KMS-11 (cell line): Measurements from ENCODE around the gene DECR2.

Source experiments
- H2AFZ ChIP-seq: fragments of 200-600 bp; sonication (generic); 2 replicates; pipeline ENCODE4 v1.6.1; 2016; ENCODE audit warnings: antibody characterized with exemption, mixed run types, low read depth
- H3K27ac ChIP-seq: fragments of 200-600 bp; sonication (generic); 2 replicates; pipeline ENCODE4 v1.6.1; 2016; ENCODE audit warnings: mild to moderate bottlenecking, mixed run types
- H3K27me3 ChIP-seq: fragments of 200-600 bp; sonication (generic); 2 replicates; pipeline ENCODE4 v1.6.1; 2017; ENCODE audit warnings: mild to moderate bottlenecking, low read depth, mixed run types, moderate library complexity; ENCODE audit not compliant: insufficient read depth
- H3K36me3 ChIP-seq: fragments of 200-600 bp; sonication (generic); 2 replicates; pipeline ENCODE4 v1.6.1; 2017; ENCODE audit warnings: mild to moderate bottlenecking, mixed run types; ENCODE audit not compliant: insufficient read depth
- H3K4me1 ChIP-seq: fragments of 200-600 bp; sonication (generic); 2 replicates; pipeline ENCODE4 v1.6.1; 2016; ENCODE audit warnings: mild to moderate bottlenecking, low read depth, mixed run types; ENCODE audit not compliant: poor library complexity, severe bottlenecking
- H3K4me2 ChIP-seq: fragments of 200-600 bp; sonication (generic); 2 replicates; pipeline ENCODE4 v1.7.0; 2016; ENCODE audit warnings: mild to moderate bottlenecking, mixed run types
- H3K4me3 ChIP-seq: fragments of 200-600 bp; sonication (generic); IDR thresholded peaks from 2 replicates; pipeline ENCODE4 v1.6.1; 2017; ENCODE audit warnings: low read depth, low read length, mixed read lengths; ENCODE audit not compliant: insufficient read depth
- H3K79me2 ChIP-seq: fragments of 200-600 bp; sonication (generic); 2 replicates; pipeline ENCODE4 v1.6.1; 2016; ENCODE audit warnings: low read depth, mixed run types; ENCODE audit not compliant: insufficient read depth
- H3K9ac ChIP-seq: fragments of 200-600 bp; sonication (generic); 2 replicates; pipeline ENCODE4 v1.6.1; 2016; ENCODE audit warnings: mild to moderate bottlenecking, mixed run types
- H4K20me1 ChIP-seq: fragments of 200-600 bp; sonication (generic); 2 replicates; pipeline ENCODE4 v1.6.1; 2016; ENCODE audit warnings: mild to moderate bottlenecking, mixed run types; ENCODE audit not compliant: insufficient read depth
- CTCF ChIP-seq: fragments of 200-600 bp; sonication (generic); conservative IDR thresholded peaks from 2 replicates; pipeline ENCODE4 v1.6.1; 2017; ENCODE audit warnings: low read depth, mild to moderate bottlenecking, antibody characterized with exemption, low read length, moderate library complexity, mixed read lengths

Gene DECR2, protein sequence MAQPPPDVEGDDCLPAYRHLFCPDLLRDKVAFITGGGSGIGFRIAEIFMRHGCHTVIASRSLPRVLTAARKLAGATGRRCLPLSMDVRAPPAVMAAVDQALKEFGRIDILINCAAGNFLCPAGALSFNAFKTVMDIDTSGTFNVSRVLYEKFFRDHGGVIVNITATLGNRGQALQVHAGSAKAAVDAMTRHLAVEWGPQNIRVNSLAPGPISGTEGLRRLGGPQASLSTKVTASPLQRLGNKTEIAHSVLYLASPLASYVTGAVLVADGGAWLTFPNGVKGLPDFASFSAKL

GRCh38 chr16:401468-402348 is at the start of gene DECR2:
Gene DECR2 (plus strand): TSS chr16:401885. CDS start chr16:401964, 79 bp downstream.
- peak; percentile 70 for TF ChIP-seq CTCF
- H3K9ac ChIP-seq: peak within 1 kb of the TSS; percentile 90
- H2AFZ ChIP-seq: peak within 1 kb of the TSS; percentile 93
- H4K20me1 ChIP-seq: no peaks in the 10 kb centered on the region
- H3K4me1 ChIP-seq: peaks cover 18% of the 10 kb centered on the region
- H3K27me3 ChIP-seq: peaks cover 1% of the 10 kb centered on the region
- H3K27ac ChIP-seq: peak within 1 kb of the TSS; percentile 81
- H3K4me3 ChIP-seq: no peak within 1 kb of the TSS
- H3K36me3 ChIP-seq: no peaks in the 10 kb centered on the region
- no peaks in the 10 kb centered on the region for H3K79me2 ChIP-seq
- peak within 1 kb of the TSS; percentile 64 for H3K4me2 ChIP-seq

GRCh38 chr16:352547-353403 is 48.9 kb upstream of the DECR2 start, which contains the start of gene AXIN1:
Gene AXIN1 (minus strand): TSS chr16:352723. CDS start chr16:347025, 5,698 bp downstream.
- peaks cover 31% of the 10 kb centered on the region; the same call in 1 of the 2 replicates for H3K79me2 ChIP-seq
- H3K36me3 ChIP-seq: no peaks in the 10 kb centered on the region
- H3K4me3 ChIP-seq: no peak within 1 kb of the TSS
- H4K20me1 ChIP-seq: no peaks in the 10 kb centered on the region
- H3K9ac ChIP-seq: peak within 1 kb of the TSS; percentile 68
- peak within 1 kb of the TSS; percentile 87 for H2AFZ ChIP-seq
- no peaks in the 10 kb centered on the region for H3K27me3 ChIP-seq
- H3K4me1 ChIP-seq: peaks cover 21% of the 10 kb centered on the region
- peak within 1 kb of the TSS; percentile 90 for H3K4me2 ChIP-seq
- no peak within 1 kb of the TSS; the same call in 1 of the 2 replicates for H3K27ac ChIP-seq
- no peak; the same call in 1 of the 2 replicates for TF ChIP-seq CTCF

- H4K20me1 ChIP-seq: no peaks in the 10 kb centered on the region
- peak overlapping the region; percentile 87 for H2AFZ ChIP-seq
Observed at GRCh38 chr16:353404-354290, 48.0 kb upstream of the DECR2 start.

More at GRCh38 chr16:353404-354290, 48.0 kb upstream of the DECR2 start:
- Histone ChIP-seq H3K79me2 (peaks cover 22% of the 10 kb centered on the region; the same call in 1 of the 2 replicates), H3K4me3 (no peak overlapping the region), H3K4me2 (peak overlapping the region; percentile 72), H3K4me1 (peaks cover 21% of the 10 kb centered on the region), H3K27ac (no peak overlapping the region), H3K9ac (peak overlapping the region; percentile 10; the same call in 1 of the 2 replicates), H3K36me3 (no peaks in the 10 kb centered on the region), H3K27me3 (no peaks in the 10 kb centered on the region)
- TF ChIP-seq CTCF: no peak
